Astrocyte of the spinal cord (primary cell): Measurements from ENCODE around the gene SLC27A2.

ENCODE experiments used
- DNase-seq: peaks from one replicate; pipeline ENCODE4 v3.0.0; 2011; ENCODE audit warnings: low read depth, low spot score
- H3K4me3 ChIP-seq: 2 replicates; pipeline ENCODE4 v1.5.1; 2011; ENCODE audit warnings: low read depth, mild to moderate bottlenecking, low read length, moderate library complexity
- CTCF ChIP-seq: IDR thresholded peaks from 2 replicates; pipeline ENCODE4 v1.5.1; 2012; ENCODE audit warnings: low read depth, mild to moderate bottlenecking, low read length, inconsistent platforms
- in situ Hi-C: cut with HindIII; loops from 2 replicates; pipeline ENCODE4 v1.10.0; 2017; ENCODE audit warnings: low sequenced_read_pairs

SLC27A2 gene

GRCh38 chr15:50222181-50222580 lies 40.2 kb downstream of the SLC27A2 start:
- in situ Hi-C loops = no loop called here
- no peak overlapping the region for H3K4me3 ChIP-seq
- DNase-seq = no peak
- TF ChIP-seq CTCF = no peak

- TF ChIP-seq CTCF = no peak
- in situ Hi-C loops = no loop called here
- DNase-seq = no peak
- no peak overlapping the region for H3K4me3 ChIP-seq
Measured at GRCh38 chr15:50224606-50225005, 42.6 kb downstream of the SLC27A2 start.

- in situ Hi-C loops = no loop called here
- no peak for DNase-seq
- H3K4me3 ChIP-seq = no peak overlapping the region
- no peak for TF ChIP-seq CTCF
Measured at GRCh38 chr15:50225057-50225456, 43.1 kb downstream of the SLC27A2 start.

- no peak for TF ChIP-seq CTCF
- DNase-seq = no peak
- in situ Hi-C loops = no loop called here
- H3K4me3 ChIP-seq = no peak overlapping the region
Measured at GRCh38 chr15:50225938-50226337, 43.9 kb downstream of the SLC27A2 start.

GRCh38 chr15:50227076-50227475 lies 45.1 kb downstream of the SLC27A2 start:
- DNase-seq = peak; percentile 75
- in situ Hi-C loops = no loop called here
- no peak overlapping the region for H3K4me3 ChIP-seq
- no peak for TF ChIP-seq CTCF

GRCh38 chr15:50228866-50229265 lies 46.9 kb downstream of the SLC27A2 start:
- DNase-seq = no peak
- no peak for TF ChIP-seq CTCF
- no peak overlapping the region for H3K4me3 ChIP-seq
- in situ Hi-C loops = no loop called here

GRCh38 chr15:50229336-50229735 lies 47.3 kb downstream of the SLC27A2 start:
- no peak for TF ChIP-seq CTCF
- H3K4me3 ChIP-seq = no peak overlapping the region
- peak; percentile 15 for DNase-seq
- in situ Hi-C loops = no loop called here
